ES-I3 (cell line): Measurements from ENCODE around the gene TSHZ3.
A peak's percentile ranks its signal among the peaks of the same experiment; 100 is the strongest.

Source experiments
- H3K36me3 ChIP-seq: 2 replicates; pipeline ENCODE4 v1.6.1; 2013; ENCODE audit warnings: mild to moderate bottlenecking, low read length, control low read depth, moderate library complexity; ENCODE audit not compliant: insufficient read depth
- H3K4me1 ChIP-seq: 2 replicates; pipeline ENCODE4 v1.6.1; 2013; ENCODE audit warnings: mild to moderate bottlenecking, control low read depth, low read length; ENCODE audit not compliant: insufficient read depth
- H3K9ac ChIP-seq: 2 replicates; pipeline ENCODE4 v1.6.1; 2013; ENCODE audit warnings: low read depth, mild to moderate bottlenecking, low read length, moderate library complexity
- H3K9me3 ChIP-seq: 2 replicates; pipeline ENCODE4 v1.6.1; 2013; ENCODE audit warnings: mild to moderate bottlenecking, low read length, moderate library complexity; ENCODE audit not compliant: control insufficient read depth, insufficient read depth

Gene TSHZ3, protein sequence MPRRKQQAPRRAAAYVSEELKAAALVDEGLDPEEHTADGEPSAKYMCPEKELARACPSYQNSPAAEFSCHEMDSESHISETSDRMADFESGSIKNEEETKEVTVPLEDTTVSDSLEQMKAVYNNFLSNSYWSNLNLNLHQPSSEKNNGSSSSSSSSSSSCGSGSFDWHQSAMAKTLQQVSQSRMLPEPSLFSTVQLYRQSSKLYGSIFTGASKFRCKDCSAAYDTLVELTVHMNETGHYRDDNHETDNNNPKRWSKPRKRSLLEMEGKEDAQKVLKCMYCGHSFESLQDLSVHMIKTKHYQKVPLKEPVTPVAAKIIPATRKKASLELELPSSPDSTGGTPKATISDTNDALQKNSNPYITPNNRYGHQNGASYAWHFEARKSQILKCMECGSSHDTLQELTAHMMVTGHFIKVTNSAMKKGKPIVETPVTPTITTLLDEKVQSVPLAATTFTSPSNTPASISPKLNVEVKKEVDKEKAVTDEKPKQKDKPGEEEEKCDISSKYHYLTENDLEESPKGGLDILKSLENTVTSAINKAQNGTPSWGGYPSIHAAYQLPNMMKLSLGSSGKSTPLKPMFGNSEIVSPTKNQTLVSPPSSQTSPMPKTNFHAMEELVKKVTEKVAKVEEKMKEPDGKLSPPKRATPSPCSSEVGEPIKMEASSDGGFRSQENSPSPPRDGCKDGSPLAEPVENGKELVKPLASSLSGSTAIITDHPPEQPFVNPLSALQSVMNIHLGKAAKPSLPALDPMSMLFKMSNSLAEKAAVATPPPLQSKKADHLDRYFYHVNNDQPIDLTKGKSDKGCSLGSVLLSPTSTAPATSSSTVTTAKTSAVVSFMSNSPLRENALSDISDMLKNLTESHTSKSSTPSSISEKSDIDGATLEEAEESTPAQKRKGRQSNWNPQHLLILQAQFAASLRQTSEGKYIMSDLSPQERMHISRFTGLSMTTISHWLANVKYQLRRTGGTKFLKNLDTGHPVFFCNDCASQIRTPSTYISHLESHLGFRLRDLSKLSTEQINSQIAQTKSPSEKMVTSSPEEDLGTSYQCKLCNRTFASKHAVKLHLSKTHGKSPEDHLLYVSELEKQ

DNA sequence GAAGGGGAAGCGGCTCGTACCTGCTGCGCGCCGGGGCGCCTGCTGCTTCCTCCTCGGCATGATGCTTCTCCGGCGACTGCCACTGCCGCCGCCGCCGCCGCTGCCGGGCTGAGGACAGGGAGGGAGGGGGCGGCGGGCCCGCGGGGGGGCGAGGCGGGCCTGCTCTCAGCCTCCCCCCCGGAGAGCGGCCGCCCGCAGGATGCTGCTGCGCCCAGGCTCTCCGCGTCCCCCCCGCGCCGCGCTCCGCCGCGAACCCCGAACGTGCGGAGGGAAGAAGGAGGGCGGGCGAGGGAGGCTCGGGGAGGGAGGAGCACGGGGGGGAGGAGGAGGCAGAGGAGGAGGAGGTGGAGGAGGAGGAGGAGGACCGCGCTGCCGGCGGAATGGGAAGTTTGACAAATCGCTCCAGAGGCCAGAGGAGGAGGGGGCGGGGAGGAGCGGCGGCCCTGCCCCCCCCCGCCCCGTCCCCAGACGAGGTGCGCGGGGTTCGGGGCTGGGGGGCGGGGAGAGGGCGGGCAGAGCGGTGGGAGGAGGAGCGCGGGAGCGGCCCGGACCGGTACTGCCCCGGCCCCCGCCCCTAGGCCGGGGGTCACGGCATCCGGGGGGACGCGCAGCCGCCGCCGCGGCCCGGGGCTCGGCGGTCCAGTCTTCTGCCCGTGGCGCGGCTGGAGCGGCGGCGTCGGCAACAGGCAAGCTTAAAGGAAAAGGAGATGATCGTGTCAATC lies at the start of gene TSHZ3:
TSHZ3 (minus strand) TSS at position 277 of the 722 bp plus-strand sequence; CDS start at position 60, 217 bp downstream.
- no peaks in the 10 kb centered on the region for H3K9me3 ChIP-seq
- H3K36me3 ChIP-seq = peaks cover 2% of the 10 kb centered on the region; the same call in 1 of the 2 replicates
- peak within 1 kb of the TSS; percentile 74 for H3K9ac ChIP-seq
- 0 out of 2 replicates have a peak, but pooled peaks cover 4% of the 10 kb centered on the region for H3K4me1 ChIP-seq

DNA sequence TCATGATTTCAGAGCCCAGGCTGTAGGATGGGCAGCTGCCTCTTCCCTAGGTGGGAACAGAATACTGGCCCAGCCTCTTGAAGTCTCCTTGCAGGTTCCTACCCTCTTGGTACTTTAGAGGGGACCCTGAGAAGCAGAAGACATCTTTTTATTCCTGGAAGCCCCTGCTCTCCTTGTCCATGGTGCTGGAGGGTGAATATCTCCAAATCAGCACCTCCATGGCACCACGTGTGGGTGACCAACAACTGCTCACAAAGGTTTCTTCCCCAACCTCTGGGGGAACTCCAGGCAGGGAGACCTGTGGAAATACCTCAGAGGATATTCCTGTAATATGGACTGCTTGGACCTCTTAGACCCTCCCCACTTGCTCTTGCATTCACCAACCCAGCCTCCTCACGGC lies 48.1 kb upstream of the TSHZ3 start:
- H3K9ac ChIP-seq = no peak overlapping the region
- no peaks in the 10 kb centered on the region for H3K9me3 ChIP-seq
- peaks cover 6% of the 10 kb centered on the region; the same call in 1 of the 2 replicates for H3K4me1 ChIP-seq
- no peaks in the 10 kb centered on the region for H3K36me3 ChIP-seq

DNA sequence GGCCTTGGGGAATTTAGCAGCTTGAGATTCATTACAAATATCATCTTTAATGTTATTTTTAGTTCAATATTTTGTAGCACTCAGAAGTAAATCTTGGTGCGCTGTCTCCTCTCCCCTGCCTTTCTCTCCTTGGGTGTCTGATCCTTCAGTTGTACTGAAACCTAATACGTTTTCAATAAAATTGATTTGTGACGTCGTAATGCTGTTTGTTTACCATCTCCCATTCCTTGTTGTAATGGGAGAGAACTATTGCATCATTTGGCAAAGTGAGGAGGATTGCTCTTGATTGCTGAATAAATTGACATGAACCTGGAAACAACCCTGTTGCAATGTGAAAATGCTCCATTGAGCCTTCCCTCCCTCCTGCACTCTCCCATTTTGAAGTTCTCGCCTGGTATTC lies 43.2 kb upstream of the TSHZ3 start:
- Histone ChIP-seq H3K4me1 (peaks cover 6% of the 10 kb centered on the region; the same call in 1 of the 2 replicates), H3K9ac (no peak overlapping the region), H3K36me3 (no peaks in the 10 kb centered on the region), H3K9me3 (no peaks in the 10 kb centered on the region)

DNA sequence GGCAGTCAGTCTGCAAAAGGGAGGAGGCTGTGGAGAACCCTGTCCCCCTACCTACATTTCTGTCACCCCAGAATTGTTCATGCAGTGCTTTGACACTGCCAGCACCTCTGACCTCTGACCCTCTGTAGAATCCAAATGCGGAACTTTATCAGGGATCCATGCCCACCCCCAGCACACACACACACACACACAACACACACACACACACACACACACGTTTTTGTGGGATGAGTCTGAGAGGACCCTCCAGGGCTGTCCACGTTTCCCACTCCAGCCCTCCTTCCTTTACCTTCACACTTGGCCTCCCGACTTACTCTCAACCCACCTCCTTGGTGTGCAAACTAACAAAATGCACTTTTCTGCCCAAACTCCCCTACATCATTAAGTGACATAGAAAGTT lies 42.3 kb upstream of the TSHZ3 start:
- Histone ChIP-seq H3K9me3 (no peaks in the 10 kb centered on the region), H3K4me1 (peaks cover 6% of the 10 kb centered on the region; the same call in 1 of the 2 replicates), H3K9ac (no peak overlapping the region), H3K36me3 (no peaks in the 10 kb centered on the region)

DNA sequence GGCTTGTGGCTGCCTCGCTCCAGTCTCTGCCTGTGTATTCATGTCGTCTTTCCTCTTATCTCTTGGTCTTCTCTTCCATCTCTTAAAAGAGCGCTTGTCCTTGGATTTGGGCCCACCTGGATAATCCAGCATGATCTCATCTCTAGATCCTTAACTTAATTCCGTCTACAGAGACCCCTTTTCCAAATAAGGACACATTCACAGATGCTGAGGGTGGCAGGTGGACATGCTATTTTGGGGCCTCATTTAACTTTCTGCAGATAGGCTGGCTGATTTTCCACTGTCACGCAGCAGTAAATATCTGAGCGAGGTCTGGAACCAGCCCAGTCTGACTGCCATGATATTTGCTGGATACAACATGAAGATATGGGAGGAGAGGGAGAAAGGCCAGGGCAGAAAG lies 41.5 kb upstream of the TSHZ3 start:
- Histone ChIP-seq H3K4me1 (peaks cover 6% of the 10 kb centered on the region; the same call in 1 of the 2 replicates), H3K9me3 (no peaks in the 10 kb centered on the region), H3K9ac (no peak overlapping the region), H3K36me3 (no peaks in the 10 kb centered on the region)

DNA sequence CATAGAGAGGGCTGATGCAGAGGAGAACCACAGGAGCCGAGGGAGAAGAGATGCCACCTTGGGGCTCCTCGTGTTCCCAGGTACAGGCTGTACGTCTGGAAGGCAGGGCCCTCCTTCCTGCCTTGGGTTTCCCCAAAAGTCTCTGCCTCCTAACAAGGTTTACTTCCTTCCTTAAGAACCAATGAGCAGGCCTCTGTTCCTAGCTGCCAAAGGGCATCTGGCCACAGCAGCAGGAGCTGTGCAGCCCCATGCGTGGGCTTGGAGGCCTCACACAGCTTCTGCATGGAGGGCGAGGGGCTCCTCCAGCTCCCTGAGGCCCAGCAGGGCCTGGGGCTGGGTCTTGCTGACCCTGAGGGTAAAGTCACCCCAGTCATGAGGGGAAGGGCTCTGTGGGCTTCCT lies 40.6 kb upstream of the TSHZ3 start:
- peaks cover 6% of the 10 kb centered on the region; the same call in 1 of the 2 replicates for H3K4me1 ChIP-seq
- no peaks in the 10 kb centered on the region for H3K36me3 ChIP-seq
- H3K9ac ChIP-seq = no peak overlapping the region
- H3K9me3 ChIP-seq = no peaks in the 10 kb centered on the region

DNA sequence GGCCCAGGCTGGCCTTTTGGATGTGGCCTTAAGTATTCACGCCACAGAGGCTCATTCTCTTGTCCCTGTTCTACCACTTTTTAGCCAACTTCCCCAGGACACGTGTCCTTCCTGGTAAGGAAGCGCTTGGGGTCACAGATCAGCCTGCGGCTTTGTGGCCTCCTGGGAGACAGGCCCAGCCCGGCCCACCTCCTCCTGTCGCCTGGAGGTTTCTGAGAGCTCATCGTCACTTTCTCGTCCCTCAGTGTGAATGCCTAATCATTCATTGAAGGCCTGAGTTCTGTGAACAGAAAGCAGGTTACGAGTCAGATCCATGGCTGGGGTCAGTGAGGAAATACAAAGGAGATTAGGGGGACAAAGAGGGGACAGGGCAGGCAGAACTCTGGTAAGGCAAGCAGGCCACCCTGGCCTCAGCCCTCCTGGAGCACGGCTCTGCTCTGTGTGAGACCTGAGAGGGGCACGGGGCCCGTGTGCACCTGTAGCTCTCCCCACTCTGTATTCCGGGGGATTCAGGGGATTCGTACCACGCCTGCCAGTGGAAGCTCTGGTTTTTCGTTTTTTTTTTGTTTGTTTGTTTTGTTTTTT lies 38.6 kb upstream of the TSHZ3 start:
- peaks cover 3% of the 10 kb centered on the region; the same call in 1 of the 2 replicates for H3K4me1 ChIP-seq
- H3K36me3 ChIP-seq = no peaks in the 10 kb centered on the region
- no peaks in the 10 kb centered on the region for H3K9me3 ChIP-seq
- H3K9ac ChIP-seq = no peak overlapping the region

DNA sequence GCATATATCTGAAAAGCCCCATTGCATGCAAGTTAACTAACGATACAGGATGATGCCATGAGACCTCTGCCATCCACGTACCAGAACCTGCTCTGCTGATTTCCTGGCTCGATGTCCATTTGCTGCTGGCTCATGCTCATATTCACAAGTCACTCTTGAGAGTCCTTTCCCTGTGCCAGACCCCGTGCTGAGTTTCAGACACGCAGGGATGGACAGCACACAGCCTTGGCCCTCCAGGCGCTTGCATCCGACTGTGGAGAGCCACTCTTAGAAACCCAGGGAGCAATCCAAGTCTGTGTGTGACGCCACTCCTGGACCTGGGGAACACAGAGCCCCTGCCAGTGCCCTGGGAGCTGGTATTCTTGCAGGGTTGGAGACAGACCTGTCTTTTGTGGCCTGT lies 37.6 kb upstream of the TSHZ3 start:
- no peak overlapping the region for H3K9ac ChIP-seq
- H3K4me1 ChIP-seq = no peaks in the 10 kb centered on the region
- H3K36me3 ChIP-seq = no peaks in the 10 kb centered on the region
- no peaks in the 10 kb centered on the region for H3K9me3 ChIP-seq

DNA sequence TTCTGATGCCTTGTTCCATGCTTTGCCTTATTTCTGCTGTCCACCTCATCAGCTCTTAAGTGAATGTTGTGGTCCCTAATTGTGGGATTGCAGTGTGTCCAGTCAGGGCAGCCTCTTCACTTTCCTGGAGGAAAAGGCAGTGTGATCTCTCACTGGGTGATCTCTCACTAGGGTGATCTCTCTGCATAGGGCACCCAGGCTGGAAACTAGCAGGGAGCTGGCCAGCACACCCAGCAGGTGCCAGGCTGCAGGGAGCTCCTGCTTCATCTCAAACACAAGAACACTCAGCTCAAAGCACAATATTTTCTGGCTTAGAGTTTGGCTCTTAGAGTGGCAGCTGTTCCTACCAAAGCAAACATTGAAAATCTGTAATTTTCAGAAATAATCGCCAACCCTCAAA lies 36.5 kb upstream of the TSHZ3 start:
- no peaks in the 10 kb centered on the region for H3K9me3 ChIP-seq

DNA sequence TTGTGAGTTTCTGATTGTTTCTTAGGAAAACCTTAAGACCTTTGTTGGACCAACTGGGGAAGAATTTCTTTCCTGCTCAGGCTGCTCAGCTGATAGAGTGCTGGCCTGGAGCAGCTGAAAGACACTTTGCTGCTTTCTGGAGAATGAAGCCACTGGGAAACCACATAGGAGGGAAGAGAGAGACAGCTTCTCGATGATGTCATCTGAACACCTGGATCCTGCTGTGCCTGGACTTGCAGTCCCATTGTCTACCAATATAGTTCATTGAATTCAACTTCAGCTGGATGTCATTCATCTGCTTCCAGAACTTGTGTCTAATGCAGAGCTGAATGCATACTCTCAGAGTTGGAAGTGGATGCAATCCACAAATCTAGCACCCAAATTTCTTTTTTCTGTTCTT lies 34.3 kb upstream of the TSHZ3 start:
- no peaks in the 10 kb centered on the region for H3K36me3 ChIP-seq
- H3K9ac ChIP-seq = no peak overlapping the region
- H3K9me3 ChIP-seq = no peaks in the 10 kb centered on the region
- H3K4me1 ChIP-seq = no peaks in the 10 kb centered on the region

More for the DNA sequence above, 36.5 kb upstream of the TSHZ3 start:
- no peaks in the 10 kb centered on the region for H3K36me3 ChIP-seq
- no peaks in the 10 kb centered on the region for H3K4me1 ChIP-seq
- no peak overlapping the region for H3K9ac ChIP-seq

DNA sequence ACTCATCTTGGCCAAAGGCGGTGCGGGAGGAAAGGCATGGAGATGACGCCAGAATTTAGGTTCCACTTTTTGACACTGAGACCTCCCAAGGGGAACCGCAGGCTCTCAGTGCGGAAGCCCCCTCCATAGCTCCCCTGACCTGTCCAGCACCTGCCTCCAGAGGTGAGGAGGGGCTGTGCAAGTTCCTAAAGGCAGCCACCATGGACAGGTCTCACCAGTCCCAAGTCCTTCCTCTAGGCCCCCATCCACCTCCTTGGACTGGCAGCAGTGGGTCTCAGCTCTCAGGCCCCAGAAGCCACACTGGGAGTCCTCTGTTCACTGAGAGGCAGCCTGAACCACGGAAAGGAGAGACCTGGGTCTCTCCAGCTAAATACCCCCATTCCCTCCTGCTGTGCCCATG lies 31.6 kb upstream of the TSHZ3 start:
- no peaks in the 10 kb centered on the region for H3K4me1 ChIP-seq
- H3K9ac ChIP-seq = no peak overlapping the region
- H3K36me3 ChIP-seq = no peaks in the 10 kb centered on the region
- no peaks in the 10 kb centered on the region for H3K9me3 ChIP-seq

DNA sequence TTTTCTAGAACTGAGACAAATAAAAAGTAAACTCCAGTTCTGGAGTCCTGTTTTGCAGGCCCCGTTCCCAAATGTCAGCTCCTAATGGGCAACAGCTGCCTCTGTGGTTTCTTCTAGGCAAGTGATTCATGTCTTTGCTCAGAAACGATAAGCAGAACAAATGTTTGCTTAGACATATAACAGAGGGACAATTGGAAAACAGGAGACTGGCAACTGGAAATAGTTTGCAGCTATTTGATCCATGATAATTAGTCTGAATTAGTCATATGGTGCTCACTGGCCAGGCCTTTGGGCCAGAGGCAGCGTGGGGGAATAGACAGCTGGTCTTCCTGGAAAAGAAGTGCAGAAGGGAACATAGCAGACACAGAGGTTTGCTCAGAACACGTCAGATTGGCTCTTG lies 29.2 kb upstream of the TSHZ3 start:
- Histone ChIP-seq H3K9ac (no peak overlapping the region), H3K36me3 (no peaks in the 10 kb centered on the region; the same call in 1 of the 2 replicates), H3K4me1 (no peaks in the 10 kb centered on the region), H3K9me3 (no peaks in the 10 kb centered on the region)

DNA sequence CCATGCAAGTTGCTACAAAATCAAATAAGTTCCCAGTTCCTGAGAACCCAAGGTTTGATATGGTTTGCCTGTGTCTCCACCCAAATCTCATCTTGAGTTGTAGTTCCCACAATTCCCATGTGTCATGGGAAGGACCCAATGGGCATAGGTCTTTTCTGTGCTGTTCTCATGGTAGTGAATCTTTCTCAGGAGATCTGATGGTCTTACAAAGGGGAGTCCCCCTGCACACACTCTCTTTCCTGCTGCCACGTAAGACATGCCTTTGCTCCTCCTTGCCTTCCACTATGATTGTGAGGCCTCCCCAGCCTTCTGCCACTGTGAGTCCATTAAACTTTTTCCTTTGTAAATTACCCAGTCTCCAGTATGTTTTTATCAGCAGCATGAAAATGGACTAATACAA lies 28.5 kb upstream of the TSHZ3 start:
- H3K4me1 ChIP-seq = no peaks in the 10 kb centered on the region
- no peak overlapping the region for H3K9ac ChIP-seq
- H3K36me3 ChIP-seq = no peaks in the 10 kb centered on the region; the same call in 1 of the 2 replicates
- no peaks in the 10 kb centered on the region for H3K9me3 ChIP-seq
